ENCODE results near the gene ADRA2B.

ADRA2B gene

GRCh38 chr2:96154506-96155380, 38.4 kb upstream of the ADRA2B start:
- Histone ChIP-seq H3K9me3 (no peaks in the 10 kb centered on the region), H3K4me1 (no peaks in the 10 kb centered on the region), H3K36me3 (replicated peaks) (no peaks in the 10 kb centered on the region), H3K27me3 (ENCODE audit: low read depth) (no peaks in the 10 kb centered on the region), H3K4me3 (no peak overlapping the region)
- in situ Hi-C loops (cut with MboI; ENCODE audit: low sequenced_read_pairs) = no loop called here
- DNase-seq (ENCODE audit: low spot score in 2 of 2) = no peak

GRCh38 chr2:96153991-96154431, 37.6 kb upstream of the ADRA2B start:
- DNase-seq (ENCODE audit: low spot score in 2 of 2) = no peak
- Histone ChIP-seq H3K4me1 (no peaks in the 10 kb centered on the region), H3K36me3 (replicated peaks) (no peaks in the 10 kb centered on the region), H3K9me3 (no peaks in the 10 kb centered on the region), H3K27me3 (ENCODE audit: low read depth) (no peaks in the 10 kb centered on the region), H3K4me3 (no peak overlapping the region)
- in situ Hi-C loops (cut with MboI; ENCODE audit: low sequenced_read_pairs) = no loop called here

- DNase-seq (ENCODE audit: low spot score in 2 of 2) = no peak
- H3K9me3 ChIP-seq = no peaks in the 10 kb centered on the region
- no peaks in the 10 kb centered on the region for H3K36me3 ChIP-seq (replicated peaks)
- no peak overlapping the region for H3K4me3 ChIP-seq
- in situ Hi-C loops (cut with MboI; ENCODE audit: low sequenced_read_pairs) = no loop called here
- H3K4me1 ChIP-seq = no peaks in the 10 kb centered on the region
- H3K27me3 ChIP-seq (ENCODE audit: low read depth) = no peaks in the 10 kb centered on the region
Measured at GRCh38 chr2:96153291-96153713, 36.9 kb upstream of the ADRA2B start.

- H3K9me3 ChIP-seq = no peaks in the 10 kb centered on the region
- no peaks in the 10 kb centered on the region for H3K27me3 ChIP-seq (ENCODE audit: low read depth)
- DNase-seq (ENCODE audit: low spot score in 2 of 2) = no peak
- no peaks in the 10 kb centered on the region for H3K4me1 ChIP-seq
- in situ Hi-C loops (cut with MboI; ENCODE audit: low sequenced_read_pairs) = no loop called here
- no peaks in the 10 kb centered on the region for H3K36me3 ChIP-seq (replicated peaks)
- no peak overlapping the region for H3K4me3 ChIP-seq
Measured at GRCh38 chr2:96152304-96153161, 36.2 kb upstream of the ADRA2B start.

GRCh38 chr2:96151595-96152303, 35.4 kb upstream of the ADRA2B start:
- Histone ChIP-seq H3K4me3 (no peak overlapping the region), H3K9me3 (no peaks in the 10 kb centered on the region), H3K4me1 (no peaks in the 10 kb centered on the region), H3K27me3 (ENCODE audit: low read depth) (no peaks in the 10 kb centered on the region), H3K36me3 (replicated peaks) (no peaks in the 10 kb centered on the region)
- no peak for DNase-seq (ENCODE audit: low spot score in 2 of 2)
- in situ Hi-C loops (cut with MboI; ENCODE audit: low sequenced_read_pairs) = no loop called here

GRCh38 chr2:96150791-96151594, 34.6 kb upstream of the ADRA2B start:
- in situ Hi-C loops (cut with MboI; ENCODE audit: low sequenced_read_pairs) = no loop called here
- Histone ChIP-seq H3K4me3 (no peak overlapping the region), H3K9me3 (no peaks in the 10 kb centered on the region), H3K27me3 (ENCODE audit: low read depth) (no peaks in the 10 kb centered on the region), H3K36me3 (replicated peaks) (no peaks in the 10 kb centered on the region), H3K4me1 (no peaks in the 10 kb centered on the region; the same call in 1 of the 2 replicates)
- DNase-seq (ENCODE audit: low spot score in 2 of 2) = no peak

- peaks cover 7% of the 10 kb centered on the region for H3K4me1 ChIP-seq
- H3K4me3 ChIP-seq = no peak overlapping the region
- H3K9me3 ChIP-seq = no peaks in the 10 kb centered on the region
- DNase-seq (ENCODE audit: low spot score in 2 of 2) = no peak
- H3K36me3 ChIP-seq (replicated peaks) = no peaks in the 10 kb centered on the region
- H3K27me3 ChIP-seq (ENCODE audit: low read depth) = no peaks in the 10 kb centered on the region
- in situ Hi-C loops (cut with MboI; ENCODE audit: low sequenced_read_pairs) = no loop called here
Measured at GRCh38 chr2:96150007-96150640, 33.8 kb upstream of the ADRA2B start.

- Histone ChIP-seq H3K9me3 (no peaks in the 10 kb centered on the region), H3K4me3 (no peak overlapping the region)
- in situ Hi-C loops (cut with MboI; ENCODE audit: low sequenced_read_pairs) = no loop called here
Measured at GRCh38 chr2:96148410-96149217, 32.2 kb upstream of the ADRA2B start.

GRCh38 chr2:96147593-96148201, 31.3 kb upstream of the ADRA2B start:
- no peak overlapping the region for H3K4me3 ChIP-seq
- DNase-seq (ENCODE audit: low spot score in 2 of 2) = no peak
- in situ Hi-C loops (cut with MboI; ENCODE audit: low sequenced_read_pairs) = no loop called here
- peaks cover 13% of the 10 kb centered on the region; the same call in 1 of the 2 replicates for H3K36me3 ChIP-seq (replicated peaks)
- no peaks in the 10 kb centered on the region for H3K27me3 ChIP-seq (ENCODE audit: low read depth)
- peaks cover 12% of the 10 kb centered on the region for H3K4me1 ChIP-seq
- no peaks in the 10 kb centered on the region for H3K9me3 ChIP-seq

More at GRCh38 chr2:96148410-96149217, 32.2 kb upstream of the ADRA2B start:
- H3K27me3 ChIP-seq (ENCODE audit: low read depth) = no peaks in the 10 kb centered on the region
- H3K36me3 ChIP-seq (replicated peaks) = peaks cover 4% of the 10 kb centered on the region; the same call in 1 of the 2 replicates
- DNase-seq (ENCODE audit: low spot score in 2 of 2) = no peak
- peaks cover 10% of the 10 kb centered on the region for H3K4me1 ChIP-seq

- peaks cover 12% of the 10 kb centered on the region for H3K4me1 ChIP-seq
- no peak for DNase-seq (ENCODE audit: low spot score in 2 of 2)
- no peak overlapping the region for H3K4me3 ChIP-seq
- H3K9me3 ChIP-seq = no peaks in the 10 kb centered on the region
- peaks cover 13% of the 10 kb centered on the region; the same call in 1 of the 2 replicates for H3K36me3 ChIP-seq (replicated peaks)
- no peaks in the 10 kb centered on the region for H3K27me3 ChIP-seq (ENCODE audit: low read depth)
- in situ Hi-C loops (cut with MboI; ENCODE audit: low sequenced_read_pairs) = no loop called here
Measured at GRCh38 chr2:96146881-96147592, 30.7 kb upstream of the ADRA2B start.

- Histone ChIP-seq H3K27me3 (ENCODE audit: low read depth) (no peaks in the 10 kb centered on the region), H3K9me3 (no peaks in the 10 kb centered on the region), H3K4me3 (no peak overlapping the region), H3K4me1 (peaks cover 12% of the 10 kb centered on the region), H3K36me3 (replicated peaks) (peaks cover 13% of the 10 kb centered on the region; the same call in 1 of the 2 replicates)
- DNase-seq (ENCODE audit: low spot score in 2 of 2) = no peak
- in situ Hi-C loops (cut with MboI; ENCODE audit: low sequenced_read_pairs) = no loop called here
Measured at GRCh38 chr2:96146153-96146880, 29.9 kb upstream of the ADRA2B start.

Data from HAP-1 (cell line).